GM13977 (cell line): ENCODE data around the gene RBKS.

Source experiments
- DNase-seq: peaks from one replicate; pipeline ENCODE4 v3.0.0; 2012; ENCODE audit warnings: low spot score
- CTCF ChIP-seq: IDR thresholded peaks from 2 replicates; pipeline ENCODE4 v1.5.1; 2012; ENCODE audit warnings: mild to moderate bottlenecking, control low read depth; ENCODE audit not compliant: insufficient read depth; ENCODE audit errors: extremely low read depth, missing control alignments
- in situ Hi-C: fragments of 300-500 bp; cut with MboI; formaldehyde crosslinking; loops from one replicate; pipeline ENCODE4 v1.12.0; 2022; ENCODE audit warnings: low sequenced_read_pairs, low pct_unique_long_range_greater_than_20kb, mixed read lengths, inconsistent platforms; ENCODE audit not compliant: unreplicated experiment

RBKS gene

GRCh38 chr2:27878825-27879224 is 11.4 kb downstream of the RBKS start:
- DNase-seq, result no peak
- in situ Hi-C loops, result no loop called here
- no peak for TF ChIP-seq CTCF

GRCh38 chr2:27875089-27875881 is 14.9 kb downstream of the RBKS start:
- in situ Hi-C loops, result no loop called here
- no peak for DNase-seq

GRCh38 chr2:27873091-27873490 is 17.1 kb downstream of the RBKS start:
- in situ Hi-C loops, result no loop called here
- no peak for DNase-seq
- no peak for TF ChIP-seq CTCF

More at GRCh38 chr2:27875089-27875881, 14.9 kb downstream of the RBKS start:
- TF ChIP-seq CTCF, result no peak

DNA sequence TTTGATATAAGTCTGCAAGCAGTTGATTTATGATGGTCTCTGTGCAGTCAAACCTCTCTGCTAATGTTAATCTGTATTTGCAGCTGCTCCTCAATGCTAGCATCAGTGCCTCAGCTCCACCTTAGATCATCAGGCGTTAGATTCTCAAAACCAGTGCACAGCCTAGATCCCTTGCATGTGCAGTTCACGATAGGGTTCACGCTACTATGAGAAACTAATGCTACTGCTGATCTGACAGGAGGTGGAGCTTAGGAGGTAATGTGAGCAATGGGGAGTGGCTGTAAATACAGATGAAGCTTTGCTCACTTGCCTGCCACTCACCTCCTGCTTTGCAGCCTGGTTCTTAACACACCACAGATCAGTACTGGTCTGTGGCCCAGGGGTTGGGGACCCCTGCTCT is 18.4 kb downstream of the RBKS start:
- in situ Hi-C loops, result no loop called here
- DNase-seq, result no peak
- no peak for TF ChIP-seq CTCF

DNA sequence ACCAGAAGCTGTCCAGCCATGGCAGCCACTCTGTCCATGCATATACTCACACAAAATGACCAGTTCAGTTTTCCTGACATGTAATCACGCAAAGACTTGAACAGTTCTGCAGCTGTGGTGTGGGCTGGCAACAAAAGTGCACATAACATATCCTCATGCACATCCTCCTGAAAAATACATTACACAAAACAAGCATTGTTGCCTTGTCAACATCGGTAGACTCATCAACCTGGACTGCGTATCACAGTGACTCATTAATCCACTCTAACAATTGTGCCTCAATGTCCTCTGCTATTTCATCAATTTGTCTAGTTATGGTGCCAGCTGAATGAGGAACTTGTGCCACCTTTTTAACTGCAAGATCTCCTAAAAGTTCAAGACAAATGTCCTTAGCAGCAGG is 19.5 kb downstream of the RBKS start:
- no peak for TF ChIP-seq CTCF
- DNase-seq, result no peak
- in situ Hi-C loops, result no loop called here

- TF ChIP-seq CTCF, result no peak
- DNase-seq, result no peak
- in situ Hi-C loops, result no loop called here
These were observed 20.4 kb downstream of the RBKS start for GRCh38 chr2:27869763-27870162.
